Measurements from ENCODE around the gene FAM163B.
"Not testable (repeated sequence)": the region's sequence is repeated elsewhere in the genome, so short reads cannot be mapped to it uniquely, and the experiment has no call there.

Gene FAM163B

DNA sequence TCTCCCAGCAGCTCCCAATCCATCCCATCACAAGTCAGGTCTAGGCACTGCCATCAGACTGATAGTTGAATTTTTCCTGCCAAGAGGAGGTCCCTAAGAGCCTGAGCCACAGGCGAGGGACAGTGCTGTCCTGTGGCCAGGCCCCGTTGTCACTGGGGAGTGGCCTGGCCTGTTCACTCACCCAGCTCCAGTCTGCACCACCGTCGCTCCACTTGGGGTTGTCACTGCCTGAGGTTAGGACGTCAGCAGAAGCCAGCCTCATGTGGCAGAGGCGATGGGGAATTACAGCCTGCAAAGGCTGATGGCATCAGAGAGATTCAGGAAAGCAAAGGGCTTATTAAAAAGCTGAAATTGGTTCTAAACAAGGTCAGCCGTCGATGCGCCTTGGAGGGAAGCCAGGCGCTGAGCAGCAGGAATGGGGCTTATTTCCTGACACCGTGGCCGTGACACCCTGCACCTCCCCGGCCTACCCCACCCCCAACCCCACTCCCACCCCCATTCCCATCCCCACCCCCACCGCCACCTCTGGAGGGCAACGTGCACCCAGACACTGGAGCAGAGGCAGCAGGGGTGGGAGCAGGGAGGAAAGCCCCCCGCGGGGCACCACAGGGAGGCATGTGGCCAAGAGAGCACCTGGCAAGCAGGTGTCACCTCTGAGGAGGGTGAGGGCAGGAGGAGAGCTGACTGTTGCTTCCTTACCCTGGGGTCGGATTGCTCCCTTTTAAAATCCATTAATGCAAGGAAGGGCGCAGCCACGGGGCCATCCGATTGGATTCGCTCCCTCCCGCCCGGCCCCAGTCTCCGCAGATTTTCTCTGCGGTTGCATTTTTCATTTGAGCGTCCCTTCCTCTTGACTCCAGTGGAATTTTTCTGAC is 23.9 kb upstream of the FAM163B start:
- Histone ChIP-seq H3K27me3 (ENCODE audit: control insufficient read depth in 5 of 5, insufficient read depth in 4 of 5, low read length in 5 of 5) (peaks cover 7 to 40% (median 29%) of the 10 kb centered on the region in 5 donors), H3K27ac (ENCODE audit: low read depth, low read length) (no peak overlapping the region), H3K4me3 (ENCODE audit: low read depth in 1 of 5, low read length in 5 of 5) (no peak overlapping the region), H3K4me1 (ENCODE audit: control insufficient read depth in 5 of 5, insufficient read depth in 5 of 5, low read length in 5 of 5) (no peaks in the 10 kb centered on the region), H3K36me3 (ENCODE audit: control insufficient read depth in 5 of 5, insufficient read depth in 5 of 5, low read length in 5 of 5) (no peaks in the 10 kb centered on the region), H3K9me3 (ENCODE audit: control insufficient read depth in 5 of 5, low read length in 5 of 5) (no peaks in the 10 kb centered on the region), H3K9ac (ENCODE audit: low read length in 5 of 5) (no peak overlapping the region)

DNA sequence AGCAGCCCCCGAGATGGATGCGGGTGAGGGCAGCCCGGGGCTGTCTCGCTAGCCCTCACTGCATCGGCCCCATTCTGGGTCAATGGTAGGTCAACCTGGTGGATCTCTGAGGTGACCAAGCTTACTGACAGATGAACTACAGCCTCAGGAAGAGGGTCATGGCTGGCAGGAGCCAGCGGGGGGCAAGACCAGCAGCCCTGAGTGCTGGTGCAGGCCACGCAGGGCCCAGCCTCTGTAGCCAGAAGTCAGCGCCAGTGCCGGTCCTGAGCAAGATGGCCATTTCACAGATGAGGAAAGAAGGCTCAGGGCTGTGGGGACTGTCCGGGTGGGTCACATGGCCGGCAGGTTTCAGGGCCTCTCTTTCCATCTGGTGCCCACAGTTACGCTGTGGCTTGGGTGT is 21.9 kb upstream of the FAM163B start:
- Histone ChIP-seq H3K9ac (ENCODE audit: low read length in 5 of 5) (no peak overlapping the region), H3K4me3 (ENCODE audit: low read depth in 1 of 5, low read length in 5 of 5) (no peak overlapping the region), H3K27me3 (ENCODE audit: control insufficient read depth in 5 of 5, insufficient read depth in 4 of 5, low read length in 5 of 5) (peaks cover 4 to 28% (median 21%) of the 10 kb centered on the region in 5 donors), H3K4me1 (ENCODE audit: control insufficient read depth in 5 of 5, insufficient read depth in 5 of 5, low read length in 5 of 5) (no peaks in the 10 kb centered on the region), H3K27ac (ENCODE audit: low read depth, low read length) (no peak overlapping the region), H3K9me3 (ENCODE audit: control insufficient read depth in 5 of 5, low read length in 5 of 5) (peaks cover 0 to 10% (median 4%) of the 10 kb centered on the region in 5 donors), H3K36me3 (ENCODE audit: control insufficient read depth in 5 of 5, insufficient read depth in 5 of 5, low read length in 5 of 5) (no peaks in the 10 kb centered on the region)

DNA sequence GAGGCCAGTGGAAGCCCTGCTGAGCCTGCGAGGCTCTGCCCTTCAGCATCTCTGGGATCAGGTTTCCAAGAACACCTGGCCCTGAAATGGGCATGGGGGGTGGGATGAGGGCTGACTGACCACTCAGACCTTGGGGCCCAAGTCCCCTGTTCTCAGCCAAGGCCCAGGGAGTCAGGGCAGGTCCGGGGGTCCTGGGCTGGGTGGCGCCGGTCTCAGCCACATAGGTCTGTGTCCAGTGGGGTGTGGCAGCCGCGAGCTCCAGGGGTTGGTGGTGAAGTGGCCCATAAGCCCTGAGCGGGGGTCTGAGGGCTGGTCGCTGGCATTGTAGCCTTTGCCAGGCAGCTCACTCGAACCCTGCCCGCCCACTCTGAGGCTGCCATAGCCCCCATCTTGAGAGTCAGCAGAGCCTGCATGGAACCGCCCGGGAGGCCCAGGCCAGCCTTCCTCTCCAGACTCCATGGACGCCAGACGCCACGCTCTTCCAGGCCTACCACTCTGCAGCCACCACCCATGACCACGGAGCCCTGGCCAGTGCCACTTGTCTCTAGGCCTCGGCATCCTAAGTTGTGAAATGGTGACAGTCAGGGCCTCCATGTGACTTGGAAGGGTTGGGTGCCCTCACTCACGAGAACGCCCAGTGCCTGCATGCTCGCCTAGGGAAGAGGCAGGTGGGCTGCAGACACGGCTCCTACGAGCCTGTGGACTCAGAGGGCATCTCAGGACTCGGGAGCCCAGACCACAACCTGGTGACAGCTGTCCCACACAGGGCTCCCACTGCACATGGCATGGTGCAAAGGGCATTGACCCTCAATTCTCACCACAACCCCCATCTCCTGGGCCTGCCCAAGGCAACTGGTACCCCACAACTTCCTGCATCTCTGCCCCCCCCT is 20.3 kb upstream of the FAM163B start:
- H3K27me3 ChIP-seq (ENCODE audit: control insufficient read depth in 5 of 5, insufficient read depth in 4 of 5, low read length in 5 of 5) = peaks cover 4 to 23% (median 15%) of the 10 kb centered on the region in 5 donors

DNA sequence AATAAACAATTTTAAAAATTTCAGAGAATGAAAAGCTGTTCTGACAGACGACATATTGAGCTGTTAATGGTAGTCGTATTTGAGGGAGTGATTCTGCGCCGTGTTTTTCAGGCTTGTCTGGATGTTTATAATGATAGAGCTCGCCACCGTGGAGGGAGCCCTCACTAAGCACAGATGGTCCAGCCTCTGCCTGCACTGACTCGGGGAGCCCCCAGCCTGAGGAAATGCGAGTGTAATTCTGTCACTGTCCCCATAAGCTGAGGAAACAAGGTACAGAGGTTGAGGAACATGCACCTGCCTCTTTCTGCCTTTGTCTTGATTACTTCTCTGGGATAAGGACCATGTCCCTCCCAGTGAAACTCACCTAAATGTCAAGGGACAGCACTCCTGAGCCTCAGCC is 19.6 kb upstream of the FAM163B start:
- H3K27ac ChIP-seq (ENCODE audit: low read depth, low read length) = no peak overlapping the region
- no peaks in the 10 kb centered on the region for H3K36me3 ChIP-seq (ENCODE audit: control insufficient read depth in 5 of 5, insufficient read depth in 5 of 5, low read length in 5 of 5)
- peaks cover 0 to 21% (median 16%) of the 10 kb centered on the region in 5 donors for H3K9me3 ChIP-seq (ENCODE audit: control insufficient read depth in 5 of 5, low read length in 5 of 5)
- H3K4me3 ChIP-seq (ENCODE audit: low read depth in 1 of 5, low read length in 5 of 5) = no peak overlapping the region
- no peaks in the 10 kb centered on the region for H3K4me1 ChIP-seq (ENCODE audit: control insufficient read depth in 5 of 5, insufficient read depth in 5 of 5, low read length in 5 of 5)
- H3K27me3 ChIP-seq (ENCODE audit: control insufficient read depth in 5 of 5, insufficient read depth in 4 of 5, low read length in 5 of 5) = peaks cover 0 to 19% (median 14%) of the 10 kb centered on the region in 5 donors
- no peak overlapping the region for H3K9ac ChIP-seq (ENCODE audit: low read length in 5 of 5)

More for the DNA sequence above, 20.3 kb upstream of the FAM163B start:
- no peak overlapping the region for H3K4me3 ChIP-seq (ENCODE audit: low read depth in 1 of 5, low read length in 5 of 5)
- H3K36me3 ChIP-seq (ENCODE audit: control insufficient read depth in 5 of 5, insufficient read depth in 5 of 5, low read length in 5 of 5) = no peaks in the 10 kb centered on the region
- H3K9ac ChIP-seq (ENCODE audit: low read length in 5 of 5) = no peak overlapping the region
- H3K27ac ChIP-seq (ENCODE audit: low read depth, low read length) = no peak overlapping the region
- no peaks in the 10 kb centered on the region for H3K4me1 ChIP-seq (ENCODE audit: control insufficient read depth in 5 of 5, insufficient read depth in 5 of 5, low read length in 5 of 5)
- peaks cover 0 to 21% (median 16%) of the 10 kb centered on the region in 5 donors for H3K9me3 ChIP-seq (ENCODE audit: control insufficient read depth in 5 of 5, low read length in 5 of 5)

DNA sequence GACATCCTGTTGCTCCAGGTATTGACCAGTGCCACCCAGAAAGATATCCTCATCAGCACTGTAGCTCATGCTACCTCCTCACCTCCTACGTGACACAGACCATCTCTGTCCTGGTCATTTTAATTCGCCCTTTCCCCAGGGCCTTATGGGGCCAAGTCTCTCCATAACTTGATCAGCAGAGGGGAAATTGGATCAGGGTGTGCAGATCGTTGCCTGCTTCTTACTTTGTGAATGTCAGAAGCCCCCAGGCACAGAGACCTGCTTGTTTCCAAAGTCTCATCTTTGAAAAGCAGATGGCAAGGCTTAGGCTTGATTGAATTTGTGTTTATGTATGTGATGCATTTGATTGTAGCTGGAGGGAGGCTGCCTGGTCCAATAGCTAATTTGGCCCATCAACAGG is 18.2 kb upstream of the FAM163B start:
- H3K27me3 ChIP-seq (ENCODE audit: control insufficient read depth in 5 of 5, insufficient read depth in 4 of 5, low read length in 5 of 5) = peaks cover 2 to 20% (median 17%) of the 10 kb centered on the region in 5 donors
- H3K9ac ChIP-seq (ENCODE audit: low read length in 5 of 5) = no peak overlapping the region
- no peak overlapping the region for H3K27ac ChIP-seq (ENCODE audit: low read depth, low read length)
- no peaks in the 10 kb centered on the region for H3K36me3 ChIP-seq (ENCODE audit: control insufficient read depth in 5 of 5, insufficient read depth in 5 of 5, low read length in 5 of 5)
- H3K4me3 ChIP-seq (ENCODE audit: low read depth in 1 of 5, low read length in 5 of 5) = no peak overlapping the region
- peaks cover 0 to 21% (median 16%) of the 10 kb centered on the region in 5 donors for H3K9me3 ChIP-seq (ENCODE audit: control insufficient read depth in 5 of 5, low read length in 5 of 5)
- H3K4me1 ChIP-seq (ENCODE audit: control insufficient read depth in 5 of 5, insufficient read depth in 5 of 5, low read length in 5 of 5) = no peaks in the 10 kb centered on the region

DNA sequence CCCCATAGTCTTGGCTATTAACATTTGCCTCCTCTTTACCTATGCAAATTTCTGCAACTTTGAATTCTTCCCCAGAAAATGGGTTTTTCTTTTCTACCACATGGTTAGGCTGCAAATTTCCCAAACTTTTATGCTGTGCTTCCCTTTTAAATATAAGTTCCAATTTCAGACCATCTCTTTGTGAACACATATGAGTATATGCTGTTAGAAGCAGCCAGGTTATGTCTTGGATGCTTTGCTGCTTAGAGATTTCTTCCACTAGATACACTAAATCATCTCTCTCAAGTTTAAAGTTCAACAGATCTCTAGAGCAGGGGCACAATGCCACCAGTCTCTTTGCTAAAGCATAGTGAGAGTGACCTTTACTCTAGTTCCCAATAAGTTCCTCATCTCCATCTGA is 16.8 kb upstream of the FAM163B start:
- H3K4me1 ChIP-seq (ENCODE audit: control insufficient read depth in 5 of 5, insufficient read depth in 5 of 5, low read length in 5 of 5); H3K4me3 ChIP-seq (ENCODE audit: low read depth in 1 of 5, low read length in 5 of 5); H3K9ac ChIP-seq (ENCODE audit: low read length in 5 of 5); H3K27ac ChIP-seq (ENCODE audit: low read depth, low read length); H3K36me3 ChIP-seq (ENCODE audit: control insufficient read depth in 5 of 5, insufficient read depth in 5 of 5, low read length in 5 of 5): not testable (repeated sequence)
- H3K27me3 ChIP-seq (ENCODE audit: control insufficient read depth in 5 of 5, insufficient read depth in 4 of 5, low read length in 5 of 5) = peaks cover 7 to 24% (median 21%) of the 10 kb centered on the region in 5 donors
- peaks cover 0 to 21% (median 16%) of the 10 kb centered on the region in 5 donors for H3K9me3 ChIP-seq (ENCODE audit: control insufficient read depth in 5 of 5, low read length in 5 of 5)

DNA sequence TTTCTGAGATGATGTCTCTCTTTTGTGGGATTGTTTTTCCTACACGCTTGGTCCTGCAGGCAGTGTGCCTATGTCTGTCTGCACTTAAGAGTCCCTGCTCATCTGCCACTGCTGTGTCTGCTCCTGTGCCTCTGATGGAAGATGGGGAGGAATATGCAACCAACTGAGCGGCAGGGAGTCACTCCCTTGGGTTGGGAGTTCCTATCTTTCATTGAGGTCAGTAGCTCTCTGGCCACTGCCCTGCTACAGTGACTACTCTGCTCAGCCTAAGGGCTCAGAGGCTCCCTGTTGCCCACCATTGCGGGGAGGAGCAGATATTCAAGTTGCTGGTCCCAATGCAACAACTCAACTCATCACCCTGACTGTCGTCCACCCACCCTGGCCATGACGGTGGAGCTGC is 13.4 kb upstream of the FAM163B start:
- peaks cover 8 to 25% (median 19%) of the 10 kb centered on the region in 5 donors for H3K27me3 ChIP-seq (ENCODE audit: control insufficient read depth in 5 of 5, insufficient read depth in 4 of 5, low read length in 5 of 5)
- H3K9me3 ChIP-seq (ENCODE audit: control insufficient read depth in 5 of 5, low read length in 5 of 5) = peaks cover 0 to 21% (median 16%) of the 10 kb centered on the region in 5 donors
- no peak overlapping the region for H3K4me3 ChIP-seq (ENCODE audit: low read depth in 1 of 5, low read length in 5 of 5)
- no peaks in the 10 kb centered on the region for H3K36me3 ChIP-seq (ENCODE audit: control insufficient read depth in 5 of 5, insufficient read depth in 5 of 5, low read length in 5 of 5)
- H3K4me1 ChIP-seq (ENCODE audit: control insufficient read depth in 5 of 5, insufficient read depth in 5 of 5, low read length in 5 of 5) = no peaks in the 10 kb centered on the region
- no peak overlapping the region for H3K27ac ChIP-seq (ENCODE audit: low read depth, low read length)
- no peak overlapping the region for H3K9ac ChIP-seq (ENCODE audit: low read length in 5 of 5)

DNA sequence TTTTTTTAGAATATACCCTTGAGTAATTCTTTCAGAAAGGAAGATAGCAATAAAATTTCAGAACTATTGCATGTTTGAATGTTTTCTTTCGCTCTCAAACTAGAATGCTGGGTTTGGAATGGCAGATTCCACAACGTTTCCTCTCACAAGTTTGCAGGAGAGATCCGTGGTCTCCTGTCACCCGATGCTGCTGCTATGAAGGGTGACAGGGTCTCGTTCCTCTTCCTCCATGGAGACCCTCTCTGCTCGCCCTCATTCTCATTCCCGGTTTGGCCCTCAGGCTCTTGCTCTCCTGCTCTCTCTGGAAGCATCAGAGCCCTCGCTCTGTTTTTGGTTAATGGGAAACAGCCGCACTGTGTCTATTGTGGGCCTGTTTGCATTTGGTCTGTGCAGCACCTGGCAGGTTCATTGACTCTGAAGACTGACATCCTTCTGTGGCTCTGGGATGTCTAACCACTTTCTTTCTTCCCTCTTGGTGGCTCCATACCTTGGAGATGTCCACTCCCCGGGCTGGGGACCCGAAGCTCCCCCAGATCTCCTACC is 12.6 kb upstream of the FAM163B start:
- Histone ChIP-seq H3K4me3 (ENCODE audit: low read depth in 1 of 5, low read length in 5 of 5) (no peak overlapping the region), H3K27ac (ENCODE audit: low read depth, low read length) (no peak overlapping the region), H3K27me3 (ENCODE audit: control insufficient read depth in 5 of 5, insufficient read depth in 4 of 5, low read length in 5 of 5) (peaks cover 15 to 27% (median 26%) of the 10 kb centered on the region in 5 donors), H3K9me3 (ENCODE audit: control insufficient read depth in 5 of 5, low read length in 5 of 5) (peaks cover 0 to 17% (median 12%) of the 10 kb centered on the region in 5 donors), H3K36me3 (ENCODE audit: control insufficient read depth in 5 of 5, insufficient read depth in 5 of 5, low read length in 5 of 5) (no peaks in the 10 kb centered on the region), H3K9ac (ENCODE audit: low read length in 5 of 5) (no peak overlapping the region), H3K4me1 (ENCODE audit: control insufficient read depth in 5 of 5, insufficient read depth in 5 of 5, low read length in 5 of 5) (no peaks in the 10 kb centered on the region)

DNA sequence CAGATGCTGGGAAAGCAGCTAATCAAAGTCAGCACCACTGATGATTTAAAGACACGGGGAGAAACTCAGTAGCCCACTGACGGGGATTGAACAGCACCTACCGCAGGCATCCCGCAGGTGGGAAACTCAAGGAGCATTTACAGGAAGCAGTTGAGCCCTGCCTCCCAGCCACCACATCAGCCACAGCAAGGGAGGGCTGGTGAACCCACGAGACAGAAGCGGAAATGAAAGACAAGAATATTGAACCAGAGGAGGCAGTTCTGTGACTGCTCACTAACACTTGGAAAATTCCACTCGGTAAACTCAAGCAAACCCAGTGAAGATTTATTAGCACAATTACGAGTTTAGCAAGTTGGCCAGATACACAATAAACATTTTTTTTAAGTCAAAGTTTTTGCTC is 10.6 kb upstream of the FAM163B start:
- no peaks in the 10 kb centered on the region for H3K36me3 ChIP-seq (ENCODE audit: control insufficient read depth in 5 of 5, insufficient read depth in 5 of 5, low read length in 5 of 5)
- peaks cover 24 to 45% (median 41%) of the 10 kb centered on the region in 5 donors for H3K27me3 ChIP-seq (ENCODE audit: control insufficient read depth in 5 of 5, insufficient read depth in 4 of 5, low read length in 5 of 5)
- H3K4me1 ChIP-seq (ENCODE audit: control insufficient read depth in 5 of 5, insufficient read depth in 5 of 5, low read length in 5 of 5) = no peaks in the 10 kb centered on the region
- H3K9ac ChIP-seq (ENCODE audit: low read length in 5 of 5) = no peak overlapping the region
- no peak overlapping the region for H3K27ac ChIP-seq (ENCODE audit: low read depth, low read length)
- H3K4me3 ChIP-seq (ENCODE audit: low read depth in 1 of 5, low read length in 5 of 5) = no peak overlapping the region
- H3K9me3 ChIP-seq (ENCODE audit: control insufficient read depth in 5 of 5, low read length in 5 of 5) = no peaks in the 10 kb centered on the region
